GM13977 (cell line): Measurements from ENCODE around the gene SBNO2.

Source experiments
- DNase-seq: peaks from one replicate; pipeline ENCODE4 v3.0.0; 2012; ENCODE audit warnings: low spot score
- CTCF ChIP-seq: IDR thresholded peaks from 2 replicates; pipeline ENCODE4 v1.5.1; 2012; ENCODE audit warnings: mild to moderate bottlenecking, control low read depth; ENCODE audit not compliant: insufficient read depth; ENCODE audit errors: extremely low read depth, missing control alignments
- in situ Hi-C: fragments of 300-500 bp; cut with MboI; formaldehyde crosslinking; loops from one replicate; pipeline ENCODE4 v1.12.0; 2022; ENCODE audit warnings: low sequenced_read_pairs, low pct_unique_long_range_greater_than_20kb, mixed read lengths, inconsistent platforms; ENCODE audit not compliant: unreplicated experiment

The SBNO2 gene

DNA sequence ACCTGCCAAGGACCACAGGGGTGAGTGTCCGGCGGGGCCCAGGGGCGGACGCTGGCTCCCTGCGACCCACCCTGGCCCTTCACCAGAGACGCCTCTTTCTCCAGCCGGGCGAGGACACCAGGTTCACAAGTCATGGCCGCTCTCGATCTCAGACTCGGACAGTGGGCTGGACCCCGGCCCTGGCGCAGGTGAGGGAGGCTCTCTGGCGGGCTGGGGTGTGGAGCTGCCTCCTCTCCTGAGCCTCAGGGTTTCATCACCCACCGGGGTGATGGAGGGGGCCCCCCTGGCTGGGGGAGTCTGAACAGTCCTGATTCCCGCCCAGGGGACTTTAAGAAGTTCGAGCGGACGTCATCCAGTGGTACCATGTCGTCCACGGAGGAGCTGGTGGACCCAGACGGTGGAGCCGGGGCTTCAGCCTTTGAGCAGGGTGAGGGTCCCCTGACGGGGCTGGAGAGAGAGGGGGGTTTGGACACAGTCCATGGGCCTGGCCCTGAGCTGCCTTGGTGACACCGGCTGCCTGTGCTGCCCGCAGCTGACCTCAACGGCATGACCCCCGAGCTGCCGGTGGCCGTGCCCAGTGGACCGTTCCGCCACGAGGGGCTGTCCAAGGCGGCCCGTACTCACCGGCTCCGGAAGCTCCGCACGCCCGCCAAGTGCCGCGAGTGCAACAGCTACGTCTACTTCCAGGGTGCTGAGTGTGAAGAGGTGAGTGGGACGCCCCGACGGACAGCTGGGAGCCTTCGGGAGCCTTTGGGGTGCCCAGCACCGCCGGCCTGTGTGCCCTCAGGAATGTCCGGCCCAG lies 93.5 kb downstream of the SBNO2 start:
- in situ Hi-C loops, result no loop called here
- no peak for TF ChIP-seq CTCF
- DNase-seq, result no peak

DNA sequence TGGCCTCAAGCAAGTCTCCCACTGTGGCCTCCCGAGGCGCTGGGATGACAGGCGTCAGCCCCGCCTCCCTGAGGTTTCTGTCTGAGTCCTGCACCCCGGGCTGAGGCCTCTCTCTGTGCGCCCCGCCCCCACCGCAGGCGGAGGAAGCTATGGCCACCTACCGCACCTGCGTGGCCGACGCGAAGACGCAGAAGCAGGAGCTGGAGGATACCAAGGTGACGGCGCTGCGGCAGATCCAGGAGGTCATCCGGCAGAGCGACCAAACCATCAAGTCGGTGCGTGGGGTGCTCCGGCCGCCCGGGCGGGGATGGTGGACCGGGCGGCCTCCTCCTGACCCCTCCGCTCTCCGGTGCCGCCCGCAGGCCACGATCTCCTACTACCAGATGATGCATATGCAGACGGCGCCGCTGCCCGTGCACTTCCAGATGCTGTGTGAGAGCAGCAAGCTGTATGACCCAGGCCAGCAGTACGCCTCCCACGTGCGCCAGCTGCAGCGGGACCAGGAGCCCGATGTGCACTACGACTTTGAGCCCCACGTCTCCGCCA lies 94.4 kb downstream of the SBNO2 start:
- DNase-seq, result no peak
- no peak for TF ChIP-seq CTCF
- in situ Hi-C loops, result no loop called here

DNA sequence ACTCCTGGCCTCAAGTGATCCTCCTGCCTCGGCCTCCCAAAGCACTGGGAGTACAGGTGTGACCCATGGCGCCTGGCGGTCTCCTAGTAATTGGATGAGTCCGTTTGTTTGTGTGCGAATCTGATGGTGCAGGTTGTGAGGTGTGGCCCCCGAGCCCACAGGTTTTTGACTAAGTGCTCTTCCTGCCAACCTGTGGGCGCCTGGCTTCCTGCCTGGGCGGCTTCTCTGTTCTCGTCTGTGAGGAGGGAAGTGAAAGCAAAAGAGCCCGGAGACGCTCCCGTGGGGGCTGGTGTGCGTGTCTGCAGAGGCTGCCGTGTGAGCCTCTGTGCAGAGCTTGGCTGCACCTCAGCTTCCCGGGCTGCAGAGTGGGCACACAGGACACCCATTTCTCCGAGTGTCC lies 97.1 kb downstream of the SBNO2 start:
- in situ Hi-C loops, result no loop called here
- no peak for TF ChIP-seq CTCF
- peak; percentile 95 for DNase-seq

DNA sequence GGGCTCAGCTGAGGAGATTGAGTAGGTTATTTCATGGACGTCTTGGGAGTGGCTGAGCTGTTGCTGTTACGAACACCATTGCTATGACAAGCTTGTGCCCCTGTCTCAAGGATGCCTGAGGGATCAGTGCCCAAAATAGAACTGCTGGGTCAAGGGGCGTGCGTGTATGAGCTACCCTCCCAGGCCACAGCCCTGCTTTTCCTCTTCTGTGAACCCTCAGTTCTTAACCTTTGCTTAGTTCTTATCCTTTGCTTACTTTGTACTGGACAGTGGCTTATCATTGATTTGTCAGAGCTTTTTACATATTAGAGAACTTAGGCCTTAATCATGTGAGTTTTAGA lies 98.1 kb downstream of the SBNO2 start:
- TF ChIP-seq CTCF, result no peak
- DNase-seq, result no peak
- in situ Hi-C loops, result no loop called here

DNA sequence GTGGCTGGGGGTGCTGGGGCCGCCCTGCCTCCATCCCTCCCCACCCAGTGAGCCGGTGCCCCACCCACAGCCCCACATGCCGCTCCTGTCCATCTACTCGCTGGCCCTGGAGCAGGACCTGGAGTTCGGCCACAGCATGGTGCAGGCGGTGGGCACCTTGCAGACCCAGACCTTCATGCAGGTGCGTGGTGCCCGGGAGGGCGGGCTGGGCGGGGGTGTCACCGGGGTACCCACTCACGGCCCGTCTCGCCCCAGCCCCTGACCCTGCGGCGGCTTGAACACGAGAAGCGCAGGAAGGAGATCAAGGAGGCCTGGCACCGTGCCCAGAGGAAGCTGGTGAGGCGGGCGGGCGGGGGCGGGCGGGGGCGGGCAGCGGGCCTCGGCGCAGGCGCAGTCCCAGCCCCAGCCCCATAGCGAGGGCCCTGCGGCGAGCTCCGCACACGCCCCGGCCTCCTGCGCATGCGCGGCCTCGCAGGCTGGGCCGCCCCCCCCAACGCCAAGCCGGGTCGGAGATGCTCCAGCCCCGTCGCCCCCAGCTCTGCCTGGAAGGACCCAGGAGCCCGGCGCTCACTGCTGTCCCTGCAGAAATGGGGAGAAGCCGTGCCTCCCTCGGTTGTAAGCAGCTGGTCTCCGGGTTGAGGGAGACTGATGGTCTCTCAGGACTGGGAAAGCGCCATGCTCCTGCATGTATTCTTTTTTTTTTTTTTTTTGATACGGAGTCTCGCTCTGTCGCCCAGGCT lies 99.4 kb downstream of the SBNO2 start:
- in situ Hi-C loops, result no loop called here
- TF ChIP-seq CTCF, result no peak

GRCh38 chr19:1073956-1074517 lies 100.0 kb downstream of the SBNO2 start:
- in situ Hi-C loops, result no loop called here
- TF ChIP-seq CTCF, result no peak
- DNase-seq, result no peak

More for the DNA sequence above, 99.4 kb downstream of the SBNO2 start:
- peak; percentile 98 for DNase-seq
